NB4 (cell line): ENCODE data around the gene CASKIN2.

ENCODE experiments used
- DNase-seq: peaks from one replicate; pipeline ENCODE4 v3.0.0; 2010; ENCODE audit warnings: low read depth
- H3K4me3 ChIP-seq: one replicate; pipeline ENCODE4 v1.5.1; 2011; ENCODE audit warnings: mild to moderate bottlenecking, low read depth, low read length, moderate library complexity
- MYC ChIP-seq: IDR thresholded peaks from 2 replicates; pipeline ENCODE4 v1.6.1; 2011; ENCODE audit warnings: low read depth, low read length
- POLR2A ChIP-seq: IDR thresholded peaks from 2 replicates; pipeline ENCODE4 v1.6.1; 2011; ENCODE audit warnings: mild to moderate bottlenecking; ENCODE audit not compliant: insufficient read length; ENCODE audit errors: extremely low read depth
- TF ChIP-seq, protein P1 (sequence below): IDR thresholded peaks from 2 replicates; pipeline ENCODE4 v1.6.1; 2011; ENCODE audit warnings: low read depth, low read length
- TF ChIP-seq, protein P2 (sequence below): IDR thresholded peaks from one replicate; pipeline ENCODE4 v1.5.1; 2012; ENCODE audit warnings: low read depth, low read length

CASKIN2 gene

DNA sequence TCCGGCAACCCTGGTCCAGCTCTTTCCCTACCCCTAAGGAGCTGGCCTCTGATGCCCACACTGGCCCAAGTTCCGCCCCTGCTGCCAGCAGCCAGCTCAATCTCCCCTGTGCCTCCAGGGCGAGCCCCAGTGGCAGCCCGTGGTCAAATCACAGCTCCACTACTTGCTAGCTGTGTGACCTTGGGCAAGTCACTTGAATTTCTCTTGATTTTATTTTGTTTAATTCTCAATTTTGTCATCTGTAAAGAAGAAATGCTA is 10.3 kb downstream of the CASKIN2 start:
- no peak for TF ChIP-seq POLR2A
- TF ChIP-seq, protein P1, sequence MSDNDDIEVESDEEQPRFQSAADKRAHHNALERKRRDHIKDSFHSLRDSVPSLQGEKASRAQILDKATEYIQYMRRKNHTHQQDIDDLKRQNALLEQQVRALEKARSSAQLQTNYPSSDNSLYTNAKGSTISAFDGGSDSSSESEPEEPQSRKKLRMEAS = no peak
- no peak for TF ChIP-seq MYC
- TF ChIP-seq, protein P2, sequence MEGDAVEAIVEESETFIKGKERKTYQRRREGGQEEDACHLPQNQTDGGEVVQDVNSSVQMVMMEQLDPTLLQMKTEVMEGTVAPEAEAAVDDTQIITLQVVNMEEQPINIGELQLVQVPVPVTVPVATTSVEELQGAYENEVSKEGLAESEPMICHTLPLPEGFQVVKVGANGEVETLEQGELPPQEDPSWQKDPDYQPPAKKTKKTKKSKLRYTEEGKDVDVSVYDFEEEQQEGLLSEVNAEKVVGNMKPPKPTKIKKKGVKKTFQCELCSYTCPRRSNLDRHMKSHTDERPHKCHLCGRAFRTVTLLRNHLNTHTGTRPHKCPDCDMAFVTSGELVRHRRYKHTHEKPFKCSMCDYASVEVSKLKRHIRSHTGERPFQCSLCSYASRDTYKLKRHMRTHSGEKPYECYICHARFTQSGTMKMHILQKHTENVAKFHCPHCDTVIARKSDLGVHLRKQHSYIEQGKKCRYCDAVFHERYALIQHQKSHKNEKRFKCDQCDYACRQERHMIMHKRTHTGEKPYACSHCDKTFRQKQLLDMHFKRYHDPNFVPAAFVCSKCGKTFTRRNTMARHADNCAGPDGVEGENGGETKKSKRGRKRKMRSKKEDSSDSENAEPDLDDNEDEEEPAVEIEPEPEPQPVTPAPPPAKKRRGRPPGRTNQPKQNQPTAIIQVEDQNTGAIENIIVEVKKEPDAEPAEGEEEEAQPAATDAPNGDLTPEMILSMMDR = no peak
- DNase-seq = no peak

DNA sequence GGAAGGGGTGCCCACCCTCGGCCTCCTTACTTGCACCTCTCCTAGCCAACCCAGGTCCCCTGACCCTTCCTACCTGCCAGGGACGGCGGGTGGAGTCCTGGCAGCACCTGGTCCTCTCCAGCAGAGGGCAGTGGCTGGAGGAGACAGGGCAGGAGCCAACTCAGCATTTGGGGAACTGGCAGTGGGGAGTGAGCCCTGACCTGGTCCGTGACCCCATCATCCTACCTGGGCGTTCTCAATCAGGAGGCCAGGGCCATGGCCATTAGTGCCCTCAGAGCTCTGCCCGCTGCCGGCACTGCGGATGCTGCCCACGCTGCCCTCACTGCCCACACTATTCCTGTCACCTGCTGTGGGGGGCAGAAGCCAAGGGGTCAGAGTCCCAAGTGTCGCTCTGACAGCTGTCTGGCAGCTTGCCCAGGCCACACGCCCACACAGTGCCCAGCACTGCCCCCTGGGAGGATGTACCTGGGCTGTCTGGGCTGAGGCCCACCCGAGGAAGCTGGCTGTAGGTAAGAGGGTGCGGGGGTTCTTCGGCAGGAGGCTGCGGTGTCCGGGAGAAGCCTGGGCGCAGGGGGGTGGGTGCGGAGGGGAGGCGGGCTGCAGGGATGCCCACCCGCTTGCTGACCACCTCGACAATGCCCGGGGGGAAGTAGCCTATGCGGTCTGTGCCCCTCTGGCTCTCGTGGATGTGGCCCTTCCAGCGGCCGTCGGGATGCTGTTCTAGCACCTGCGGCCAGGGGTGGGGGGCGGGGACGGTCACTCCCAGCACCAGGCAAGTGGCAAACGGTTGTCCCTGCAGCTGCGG is 10.8 kb downstream of the CASKIN2 start:
- H3K4me3 ChIP-seq = no peak overlapping the region
- TF ChIP-seq POLR2A = no peak
- no peak for TF ChIP-seq MYC
- TF ChIP-seq, protein P2 = peak; percentile 78
- DNase-seq = peak; percentile 49

More for the DNA sequence above, 10.3 kb downstream of the CASKIN2 start:
- no peak overlapping the region for H3K4me3 ChIP-seq

DNA sequence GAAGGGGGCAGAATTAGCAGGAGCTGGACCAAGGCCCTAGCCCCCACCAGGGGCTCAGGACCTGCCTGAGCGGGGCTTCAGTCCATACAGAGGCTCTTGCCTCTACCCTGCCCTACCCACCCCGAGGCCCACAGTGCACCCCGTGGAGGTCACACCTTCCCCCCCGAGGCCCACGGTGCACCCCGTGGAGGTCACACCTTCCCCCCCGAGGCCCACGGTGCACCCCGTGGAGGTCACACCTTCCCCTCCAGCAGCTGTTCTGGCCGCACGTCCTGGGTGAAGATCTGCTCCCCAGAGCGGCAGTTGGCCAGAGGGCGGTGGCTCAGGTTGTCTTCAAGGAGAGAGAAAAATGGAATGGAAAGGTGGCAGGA is 11.4 kb downstream of the CASKIN2 start:
- no peak for DNase-seq
- TF ChIP-seq, protein P2 = no peak
- TF ChIP-seq MYC (no peak), POLR2A (no peak)
- TF ChIP-seq, protein P1 = no peak
- H3K4me3 ChIP-seq = no peak overlapping the region

DNA sequence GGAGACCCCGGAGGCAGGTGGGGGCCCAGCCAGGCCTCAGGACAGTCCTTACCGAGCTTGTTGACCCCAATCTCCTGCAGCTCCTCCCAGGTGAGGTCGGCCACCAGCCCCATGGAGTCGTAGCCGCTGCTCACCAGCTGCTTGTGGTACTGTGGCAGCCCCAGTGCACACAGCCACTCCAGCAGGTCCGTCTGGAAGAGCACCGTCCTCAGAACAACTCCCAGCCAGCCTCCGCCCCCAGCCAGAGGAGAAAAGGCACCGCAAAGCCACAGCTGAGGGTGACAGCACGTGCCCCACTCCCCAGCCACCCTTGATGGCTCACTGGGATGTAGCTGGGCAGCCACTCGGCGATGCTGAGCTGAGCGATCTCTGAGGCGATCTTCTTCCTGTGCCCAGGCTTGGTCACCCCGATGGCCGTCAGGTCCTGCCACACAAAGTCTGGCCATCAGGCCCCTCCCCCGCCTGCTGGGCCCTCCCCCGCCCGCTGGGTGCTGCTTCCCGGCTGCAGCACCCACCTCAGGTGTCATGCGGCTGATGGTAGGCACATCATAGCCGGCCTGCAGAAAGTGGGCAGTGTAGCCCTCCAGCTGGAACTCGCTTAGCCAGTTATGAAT is 11.9 kb downstream of the CASKIN2 start:
- TF ChIP-seq, protein P1 = no peak
- TF ChIP-seq MYC = no peak
- TF ChIP-seq, protein P2 = no peak
- no peak for TF ChIP-seq POLR2A
- DNase-seq = no peak
- no peak overlapping the region for H3K4me3 ChIP-seq

DNA sequence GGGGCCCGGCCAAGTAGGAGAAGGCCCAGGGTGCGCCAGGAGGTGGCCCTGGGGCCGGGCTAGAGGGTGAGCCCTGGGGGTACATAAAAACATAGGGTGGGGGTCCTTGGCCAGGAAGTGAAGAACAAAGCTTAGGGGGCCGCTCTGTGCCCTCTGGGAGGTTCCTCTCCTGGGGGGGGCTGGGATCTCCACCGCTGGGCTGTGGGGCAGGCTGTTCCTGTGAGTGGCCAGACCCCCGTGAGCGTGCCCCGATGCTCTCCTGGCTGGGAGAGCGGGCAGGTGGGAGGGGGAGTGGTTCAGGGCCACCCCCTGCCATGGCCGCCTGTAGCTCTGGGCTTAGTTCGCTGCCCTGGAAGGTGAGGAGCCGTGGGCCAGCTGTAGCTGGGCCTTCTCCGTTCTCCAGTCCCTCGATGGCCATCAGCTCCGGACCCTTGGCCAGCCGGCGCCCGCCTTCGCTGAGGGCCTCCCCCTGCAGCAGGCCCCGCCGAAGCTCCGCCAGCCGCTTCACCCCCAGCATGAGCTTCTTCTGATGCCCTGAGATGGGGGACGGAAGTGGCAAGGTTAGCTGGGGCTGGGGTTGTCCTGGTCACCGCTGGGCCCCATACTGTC is 12.5 kb downstream of the CASKIN2 start:
- TF ChIP-seq, protein P2 = no peak
- TF ChIP-seq, protein P1 = no peak
- TF ChIP-seq MYC (no peak), POLR2A (no peak)
- DNase-seq = no peak

More for the DNA sequence above, 12.5 kb downstream of the CASKIN2 start:
- H3K4me3 ChIP-seq = no peak overlapping the region
